MCF 10A (cell line): ENCODE data around the gene HTT. TPM values are rescaled to one million over a fixed set of nuclear protein-coding genes. Genes with fewer than 3 reads are reported as not detected.

Source experiments
- BruUV-seq: library from RNA; stranded (reverse); fragments of 400-500 nt; replicated peaks from 2 replicates; lab custom pipeline; 2021; lab: Mats Ljungman, UMichigan
- CTCF ChIA-PET: fragments of 300-600 bp; sonication (Branson Sonifier 250); formaldehyde crosslinking; extraction: SDS; loops from one replicate; lab custom pipeline; 2021; ENCODE audit warnings: antibody characterized with exemption, inconsistent platforms; lab: Yijun Ruan, JAX
- POLR2A ChIA-PET: fragments of 300-600, 350-650 bp; sonication (Branson Sonifier 250); formaldehyde crosslinking; extraction: SDS; loops from one replicate; lab custom pipeline; 2020; ENCODE audit warnings: antibody characterized with exemption, inconsistent platforms; lab: Yijun Ruan, JAX
- DNase-seq: peaks from one replicate; pipeline ENCODE4 v3.0.0-alpha.2; 2018; ENCODE audit not compliant: unreplicated experiment
- H3K27ac Mint-ChIP-seq: one replicate; pipeline ENCODE4 v1.8.0; 2022; ENCODE audit warnings: mild to moderate bottlenecking, low read depth, mixed read lengths; ENCODE audit not compliant: unreplicated experiment
- H3K27me3 Mint-ChIP-seq: one replicate; pipeline ENCODE4 v1.8.0; 2022; ENCODE audit warnings: mixed read lengths; ENCODE audit not compliant: insufficient read depth, unreplicated experiment
- H3K36me3 Mint-ChIP-seq: one replicate; pipeline ENCODE4 v1.8.0; 2022; ENCODE audit warnings: mild to moderate bottlenecking, moderate library complexity, mixed read lengths; ENCODE audit not compliant: insufficient read depth, unreplicated experiment
- H3K4me1 Mint-ChIP-seq: one replicate; pipeline ENCODE4 v1.8.0; 2022; ENCODE audit warnings: mixed read lengths; ENCODE audit not compliant: insufficient read depth, unreplicated experiment
- H3K4me3 Mint-ChIP-seq: one replicate; pipeline ENCODE4 v1.8.0; 2022; ENCODE audit warnings: mild to moderate bottlenecking, moderate library complexity, mixed read lengths; ENCODE audit not compliant: unreplicated experiment
- H3K9me3 Mint-ChIP-seq: one replicate; pipeline ENCODE4 v1.8.0; 2022; ENCODE audit warnings: mixed read lengths; ENCODE audit not compliant: unreplicated experiment
- CTCF ChIP-seq: fragments of 200-600 bp; IDR thresholded peaks from one replicate; pipeline ENCODE4 v1.8.0; 2022; ENCODE audit warnings: antibody characterized with exemption, mild to moderate bottlenecking; ENCODE audit not compliant: unreplicated experiment
- intact Hi-C: fragments of 100-400 bp; cut with micrococcal nuclease; formaldehyde crosslinking; loops from 2 replicates; pipeline ENCODE4 v1.14.1; 2022
- total RNA-seq: library from RNA; stranded (reverse); gene quantifications from 2 replicates; pipeline ENCODE4 v1.2.3, GENCODE V29; 2022

HTT gene
- total RNA-seq, 1 experiment from 2014 or later: 47.4 TPM

GRCh38 chr4:3276986-3277385 lies 202.5 kb downstream of the HTT start:
- TF ChIP-seq CTCF: no peak
- H3K27ac Mint-ChIP-seq: no peak overlapping the region
- H3K4me3 Mint-ChIP-seq: no peak overlapping the region
- intact Hi-C loops: no loop called here
- ChIA-PET CTCF (no interaction called here), POLR2A (interaction anchor here (0.7 to 1.4 kb wide), 3 partner anchors 9 to 1252 kb away, joined by 3 to 4 read pairs (median 4); no protein-coding TSS in a partner anchor)
- no TSS peak for BruUV-seq
- no peak for DNase-seq
- H3K9me3 Mint-ChIP-seq: no peaks in the 10 kb centered on the region
- H3K27me3 Mint-ChIP-seq: peaks cover 65% of the 10 kb centered on the region
- no peaks in the 10 kb centered on the region for H3K36me3 Mint-ChIP-seq
- H3K4me1 Mint-ChIP-seq: no peaks in the 10 kb centered on the region

- no peak for TF ChIP-seq CTCF
- Mint-ChIP-seq H3K27me3 (peaks cover 38% of the 10 kb centered on the region), H3K4me3 (no peak overlapping the region), H3K9me3 (no peaks in the 10 kb centered on the region), H3K4me1 (peaks cover 11% of the 10 kb centered on the region), H3K36me3 (no peaks in the 10 kb centered on the region), H3K27ac (no peak overlapping the region)
- ChIA-PET CTCF (interaction anchor here (0.6 to 0.7 kb wide), 2 partner anchors 45 to 68 kb away, joined by 3 read pairs; no protein-coding TSS in a partner anchor), POLR2A (interaction anchor here (1.1 kb wide), 1 partner anchor 11 kb away, joined by 5 read pairs; no protein-coding TSS in a partner anchor)
- intact Hi-C loops: no loop called here
- no peak for DNase-seq
- BruUV-seq: no TSS peak
Measured at GRCh38 chr4:3280466-3280865, 206.0 kb downstream of the HTT start.

- no peaks in the 10 kb centered on the region for H3K36me3 Mint-ChIP-seq
- BruUV-seq: no TSS peak
- no peak overlapping the region for H3K4me3 Mint-ChIP-seq
- no peaks in the 10 kb centered on the region for H3K9me3 Mint-ChIP-seq
- H3K27ac Mint-ChIP-seq: no peak overlapping the region
- ChIA-PET POLR2A (no interaction called here), CTCF (no interaction called here)
- H3K27me3 Mint-ChIP-seq: peaks cover 12% of the 10 kb centered on the region
- intact Hi-C loops: no loop called here
- H3K4me1 Mint-ChIP-seq: peaks cover 18% of the 10 kb centered on the region
- DNase-seq: no peak
- TF ChIP-seq CTCF: no peak
Measured at GRCh38 chr4:3283483-3283882, 209.0 kb downstream of the HTT start.

GRCh38 chr4:3283916-3284315 lies 209.4 kb downstream of the HTT start:
- Mint-ChIP-seq H3K4me1 (peaks cover 18% of the 10 kb centered on the region), H3K9me3 (no peaks in the 10 kb centered on the region), H3K27me3 (peaks cover 12% of the 10 kb centered on the region), H3K36me3 (no peaks in the 10 kb centered on the region), H3K27ac (no peak overlapping the region), H3K4me3 (no peak overlapping the region)
- intact Hi-C loops: no loop called here
- CTCF ChIA-PET: interaction anchor here (0.6 kb wide), 1 partner anchor 54 kb away, joined by 3 read pairs; no protein-coding TSS in a partner anchor
- no TSS peak for BruUV-seq
- POLR2A ChIA-PET: interaction anchor here (0.6 kb wide), 1 partner anchor 20 kb away, joined by 3 read pairs; no protein-coding TSS in a partner anchor
- DNase-seq: peak; percentile 92
- TF ChIP-seq CTCF: no peak
